ENCODE data around the gene RYR1. TPM values are rescaled to one million over a fixed set of nuclear protein-coding genes. Genes with fewer than 3 reads are reported as not detected.

RYR1 gene
- total RNA-seq, 1 donor from 2014 or later: 9.3 TPM

GRCh38 chr19:38562096-38562495 is 128.6 kb downstream of the RYR1 start:
- no peak for DNase-seq (ENCODE audit: extremely low spot score, unreplicated experiment)
- TF ChIP-seq, protein P1, sequence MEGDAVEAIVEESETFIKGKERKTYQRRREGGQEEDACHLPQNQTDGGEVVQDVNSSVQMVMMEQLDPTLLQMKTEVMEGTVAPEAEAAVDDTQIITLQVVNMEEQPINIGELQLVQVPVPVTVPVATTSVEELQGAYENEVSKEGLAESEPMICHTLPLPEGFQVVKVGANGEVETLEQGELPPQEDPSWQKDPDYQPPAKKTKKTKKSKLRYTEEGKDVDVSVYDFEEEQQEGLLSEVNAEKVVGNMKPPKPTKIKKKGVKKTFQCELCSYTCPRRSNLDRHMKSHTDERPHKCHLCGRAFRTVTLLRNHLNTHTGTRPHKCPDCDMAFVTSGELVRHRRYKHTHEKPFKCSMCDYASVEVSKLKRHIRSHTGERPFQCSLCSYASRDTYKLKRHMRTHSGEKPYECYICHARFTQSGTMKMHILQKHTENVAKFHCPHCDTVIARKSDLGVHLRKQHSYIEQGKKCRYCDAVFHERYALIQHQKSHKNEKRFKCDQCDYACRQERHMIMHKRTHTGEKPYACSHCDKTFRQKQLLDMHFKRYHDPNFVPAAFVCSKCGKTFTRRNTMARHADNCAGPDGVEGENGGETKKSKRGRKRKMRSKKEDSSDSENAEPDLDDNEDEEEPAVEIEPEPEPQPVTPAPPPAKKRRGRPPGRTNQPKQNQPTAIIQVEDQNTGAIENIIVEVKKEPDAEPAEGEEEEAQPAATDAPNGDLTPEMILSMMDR (conservative IDR thresholded peaks at IDR 0.05): no peak
- Mint-ChIP-seq H3K4me3 (no peak overlapping the region), H3K36me3 (no peaks in the 10 kb centered on the region), H3K27me3 (peaks cover 5% of the 10 kb centered on the region), H3K9me3 (no peaks in the 10 kb centered on the region), H3K27ac (no peak overlapping the region), H3K4me1 (ENCODE audit: unreplicated experiment) (no peaks in the 10 kb centered on the region)

- TF ChIP-seq, protein P1 (conservative IDR thresholded peaks at IDR 0.05): no peak
These were observed 130.0 kb downstream of the RYR1 start for GRCh38 chr19:38563475-38563874.

GRCh38 chr19:38564981-38565690 is 131.6 kb downstream of the RYR1 start:
- H3K9me3 Mint-ChIP-seq: no peaks in the 10 kb centered on the region
- no peak for DNase-seq (ENCODE audit: extremely low spot score, unreplicated experiment)
- no peak overlapping the region for H3K4me3 Mint-ChIP-seq
- no peak overlapping the region for H3K27ac Mint-ChIP-seq
- no peaks in the 10 kb centered on the region for H3K36me3 Mint-ChIP-seq
- no peaks in the 10 kb centered on the region for H3K4me1 Mint-ChIP-seq (ENCODE audit: unreplicated experiment)
- TF ChIP-seq, protein P1 (conservative IDR thresholded peaks at IDR 0.05): no peak
- H3K27me3 Mint-ChIP-seq: peaks cover 7% of the 10 kb centered on the region

More at GRCh38 chr19:38563475-38563874, 130.0 kb downstream of the RYR1 start:
- DNase-seq (ENCODE audit: extremely low spot score, unreplicated experiment): no peak
- H3K9me3 Mint-ChIP-seq: no peaks in the 10 kb centered on the region
- no peak overlapping the region for H3K27ac Mint-ChIP-seq
- H3K36me3 Mint-ChIP-seq: no peaks in the 10 kb centered on the region
- H3K4me1 Mint-ChIP-seq (ENCODE audit: unreplicated experiment): no peaks in the 10 kb centered on the region
- H3K27me3 Mint-ChIP-seq: peaks cover 7% of the 10 kb centered on the region
- H3K4me3 Mint-ChIP-seq: no peak overlapping the region

DNA sequence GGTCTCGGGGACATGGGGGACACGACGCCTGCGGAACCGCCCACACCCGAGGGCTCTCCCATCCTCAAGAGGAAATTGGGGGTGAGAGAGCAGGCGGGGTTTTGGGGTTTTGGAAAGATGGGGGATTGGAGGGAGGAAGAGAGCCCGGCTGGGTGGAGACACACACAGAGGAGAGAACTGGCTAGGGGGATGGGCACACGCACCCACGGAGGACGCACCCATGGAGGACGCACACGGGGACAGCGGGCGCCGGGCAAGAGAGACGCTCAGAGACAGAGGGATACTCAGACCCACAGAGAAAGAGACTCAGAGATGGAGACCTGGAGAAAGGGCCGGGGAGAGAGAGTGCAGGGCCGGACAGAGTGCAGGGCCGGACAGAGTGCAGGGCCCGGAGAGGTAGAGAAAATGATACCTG is 132.2 kb downstream of the RYR1 start:
- no peak overlapping the region for H3K27ac Mint-ChIP-seq
- no peaks in the 10 kb centered on the region for H3K36me3 Mint-ChIP-seq
- DNase-seq (ENCODE audit: extremely low spot score, unreplicated experiment): no peak
- H3K27me3 Mint-ChIP-seq: peaks cover 7% of the 10 kb centered on the region
- H3K9me3 Mint-ChIP-seq: no peaks in the 10 kb centered on the region
- TF ChIP-seq, protein P1 (conservative IDR thresholded peaks at IDR 0.05): no peak
- no peaks in the 10 kb centered on the region for H3K4me1 Mint-ChIP-seq (ENCODE audit: unreplicated experiment)
- H3K4me3 Mint-ChIP-seq: no peak overlapping the region

- Mint-ChIP-seq H3K4me3 (no peak overlapping the region), H3K27me3 (peaks cover 3% of the 10 kb centered on the region), H3K4me1 (ENCODE audit: unreplicated experiment) (no peaks in the 10 kb centered on the region), H3K27ac (no peak overlapping the region), H3K36me3 (no peaks in the 10 kb centered on the region), H3K9me3 (no peaks in the 10 kb centered on the region)
- TF ChIP-seq, protein P1 (conservative IDR thresholded peaks at IDR 0.05): no peak
- no peak for DNase-seq (ENCODE audit: extremely low spot score, unreplicated experiment)
These were observed 136.0 kb downstream of the RYR1 start for GRCh38 chr19:38569368-38569983.
